Measurements from ENCODE around the gene CSDE1. TPM values are rescaled to one million over a fixed set of nuclear protein-coding genes. Genes with fewer than 3 reads are reported as not detected.

The CSDE1 gene
- total RNA-seq, 1 donor from 2014 or later: 532 TPM

GRCh38 chr1:114688526-114688925 is 69.3 kb downstream of the CSDE1 start:
- Mint-ChIP-seq H3K27me3 (peaks cover 45% of the 10 kb centered on the region), H3K27ac (no peak overlapping the region), H3K36me3 (no peaks in the 10 kb centered on the region), H3K4me1 (ENCODE audit: unreplicated experiment) (no peaks in the 10 kb centered on the region), H3K9me3 (no peaks in the 10 kb centered on the region), H3K4me3 (no peak overlapping the region)
- no peak for DNase-seq (ENCODE audit: extremely low spot score, unreplicated experiment)
- TF ChIP-seq CTCF (conservative IDR thresholded peaks at IDR 0.05): no peak

DNA sequence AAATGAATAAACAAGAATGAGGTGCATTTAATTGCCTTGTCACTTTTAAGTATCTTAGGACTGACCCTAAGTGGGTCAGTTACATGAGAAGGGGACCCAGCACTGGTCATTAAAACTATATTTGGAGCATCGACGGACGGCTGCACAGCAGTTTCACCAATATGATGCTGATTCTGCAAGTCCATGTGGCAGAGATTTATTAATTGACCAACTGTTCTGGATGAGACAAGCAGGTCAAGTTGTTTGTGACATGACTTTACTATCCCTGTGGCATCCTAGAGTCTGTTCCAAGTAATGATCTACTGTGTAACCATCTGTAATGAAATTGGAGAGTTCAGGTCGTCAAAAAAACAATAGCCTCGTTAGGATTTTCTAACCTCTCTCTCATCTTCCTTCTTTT is 71.9 kb downstream of the CSDE1 start:
- DNase-seq (ENCODE audit: extremely low spot score, unreplicated experiment): no peak
- no peak overlapping the region for H3K4me3 Mint-ChIP-seq
- H3K9me3 Mint-ChIP-seq: no peaks in the 10 kb centered on the region
- TF ChIP-seq CTCF (conservative IDR thresholded peaks at IDR 0.05): no peak
- peaks cover 49% of the 10 kb centered on the region for H3K27me3 Mint-ChIP-seq
- no peaks in the 10 kb centered on the region for H3K36me3 Mint-ChIP-seq
- H3K27ac Mint-ChIP-seq: no peak overlapping the region
- no peaks in the 10 kb centered on the region for H3K4me1 Mint-ChIP-seq (ENCODE audit: unreplicated experiment)

DNA sequence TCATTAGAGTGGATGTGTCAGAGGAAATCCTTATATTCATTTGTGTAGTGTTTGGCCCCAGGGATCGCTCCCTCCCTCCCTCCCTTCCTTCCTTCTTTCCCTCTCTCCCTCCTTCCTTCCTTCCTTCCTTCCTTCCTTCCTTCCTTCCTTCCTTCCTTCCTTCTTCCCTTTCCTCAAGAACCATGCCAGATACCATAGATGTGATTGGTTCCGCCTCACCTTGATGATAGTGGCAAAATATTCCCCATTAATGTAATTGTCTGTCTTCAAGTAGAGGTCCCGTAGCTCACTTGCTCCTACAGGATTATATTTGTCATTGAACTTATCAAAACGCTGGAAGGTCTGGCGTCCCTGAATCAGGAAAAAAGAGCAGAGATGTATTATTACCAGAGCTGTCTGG is 80.1 kb downstream of the CSDE1 start:
- Mint-ChIP-seq H3K4me3 (no peak overlapping the region), H3K4me1 (ENCODE audit: unreplicated experiment) (no peaks in the 10 kb centered on the region), H3K27me3 (peaks cover 59% of the 10 kb centered on the region), H3K36me3 (no peaks in the 10 kb centered on the region), H3K9me3 (no peaks in the 10 kb centered on the region), H3K27ac (no peak overlapping the region)
- DNase-seq (ENCODE audit: extremely low spot score, unreplicated experiment): no peak
- TF ChIP-seq CTCF (conservative IDR thresholded peaks at IDR 0.05): no peak

- Mint-ChIP-seq H3K4me3 (no peak overlapping the region), H3K27ac (no peak overlapping the region), H3K27me3 (peaks cover 63% of the 10 kb centered on the region), H3K4me1 (ENCODE audit: unreplicated experiment) (no peaks in the 10 kb centered on the region), H3K36me3 (no peaks in the 10 kb centered on the region), H3K9me3 (no peaks in the 10 kb centered on the region)
- DNase-seq (ENCODE audit: extremely low spot score, unreplicated experiment): no peak
- no peak for TF ChIP-seq CTCF (conservative IDR thresholded peaks at IDR 0.05)
These were observed 81.7 kb downstream of the CSDE1 start for GRCh38 chr1:114676115-114676514.

DNA sequence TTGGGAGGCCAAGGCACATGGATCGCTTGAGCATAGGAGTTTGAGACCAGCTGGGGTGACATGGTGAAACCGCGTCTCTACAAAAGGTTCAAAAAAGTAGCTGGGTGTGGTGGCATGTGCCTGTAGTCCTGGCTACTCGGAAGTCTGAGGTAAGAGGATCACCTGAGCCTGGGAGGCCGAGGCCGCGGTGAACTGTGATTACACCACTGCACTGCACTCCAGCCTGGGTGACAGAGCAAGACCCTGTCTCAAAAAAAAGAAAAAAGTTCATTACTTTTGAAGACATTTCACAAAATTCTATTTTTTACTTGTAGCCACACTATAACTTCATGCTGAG is 85.9 kb downstream of the CSDE1 start:
- Mint-ChIP-seq H3K36me3 (no peaks in the 10 kb centered on the region), H3K27ac (no peak overlapping the region), H3K4me3 (no peak overlapping the region), H3K27me3 (peaks cover 56% of the 10 kb centered on the region), H3K4me1 (ENCODE audit: unreplicated experiment) (peaks cover 10% of the 10 kb centered on the region), H3K9me3 (no peaks in the 10 kb centered on the region)
- DNase-seq (ENCODE audit: extremely low spot score, unreplicated experiment): no peak
- no peak for TF ChIP-seq CTCF (conservative IDR thresholded peaks at IDR 0.05)
